Pancreas (tissue), 10 donors: ENCODE data around the gene DIP2B. TPM values are rescaled to one million over a fixed set of nuclear protein-coding genes. Genes with fewer than 3 reads are reported as not detected.

Experiments
- ATAC-seq, 4 donors: fragments of 200-7000 bp; cut with Tn5 transposase; one replicate each; pipeline versions ENCODE4 v1.8.0 to v1.9.1; 2020; ENCODE audit warnings: mild to moderate bottlenecking in 4 of 4, moderate library complexity in 4 of 4
- DNase-seq, 6 donors: peaks; one replicate each; pipeline ENCODE4 v3.0.0-alpha.2; 2020
- FAIRE-seq: peaks from 2 replicates; lab custom pipeline; 2012; peaks lifted over from hg19 to GRCh38; lab: Jason Lieb, UNC
- H3K27ac ChIP-seq, 4 donors: fragments of 200-600 bp; sonication (generic); 1 replicate in 3 of 4; 2 replicates in 1 of 4; pipeline versions ENCODE4 v1.5.0 to v1.8.0; 2020
- H3K27me3 ChIP-seq, 4 donors: fragments of 200-600 bp; one replicate each; pipeline ENCODE4 v1.8.0; 2021
- H3K36me3 ChIP-seq, 3 donors: fragments of 200-600 bp; sonication (generic) in 1 of 3; one replicate each; pipeline versions ENCODE4 v1.5.0 to v1.8.0; 2020 to 2021
- H3K4me1 ChIP-seq, 3 donors: fragments of 200-600 bp; one replicate each; pipeline ENCODE4 v1.8.0; 2021
- H3K4me3 ChIP-seq, 4 donors: fragments of 200-600 bp; sonication (generic) in 2 of 4; one replicate each; pipeline versions ENCODE4 v1.5.0 to v1.8.0; 2020 to 2021
- H3K9me3 ChIP-seq, 4 donors: fragments of 200-600 bp; one replicate each; pipeline ENCODE4 v1.8.0; 2021
- CTCF ChIP-seq, 4 donors: fragments of 200-600 bp; sonication (generic) in 3 of 4; IDR thresholded peaks; one replicate each; pipeline versions ENCODE4 v1.5.0 to v1.8.0; 2021; ENCODE audit warnings: antibody characterized with exemption in 4 of 4
- WGBS, 2 donors: extraction: QIAGEN DNeasy Blood & Tissue Kit; methylation state at CpG; one replicate each; pipeline ENCODE4 v1.1.7; 2013; 5-methylcytosine and 5-hydroxymethylcytosine counted together
- intact Hi-C, 3 donors: fragments of 100-400 bp; cut with DNase I; formaldehyde crosslinking; loops; one replicate each; pipeline versions ENCODE4 v1.11.1 to v1.14.2; 2022
- polyA plus RNA-seq, 2 donors: library from polyadenylated mRNA; stranded (reverse); fragments of 200-250 nt; gene quantifications; one replicate each; pipeline ENCODE4 v1.2.3, GENCODE V29; 2013
- total RNA-seq, 6 donors: library from RNA; stranded (reverse); fragmentation: NEBNext Ultra II Directional in 4 of 6; extraction: Animal tissue kit (Norgen Biotek cat#: 25700) in 4 of 6; gene quantifications; one replicate each; pipeline versions ENCODE4 v1.2.1 to v1.2.4, GENCODE V29; 2021 to 2023
- donor health status: healthy with polysubstance abuse.
- donor health status: DM: no; HTN: no; CAD: no; lungs with moderate emphysema.
- donor health status: DM: no; HTN: no; CAD: no.
- donor health status: control.
- donor health status: control.
- donor health status: Bipolar disorder and iron deficiency.
- donor health status: DM: yes; HTN: yes; CAD: no.
- donor health status: DM: no; HTN: no; CAD: no.
- donor health status: DM: no; HTN: no; CAD: no.
- donor health status: DM: yes; HTN: yes; CAD: no.

DIP2B gene
- total and polyA plus RNA-seq, 8 donors: 3.2 to 15.9 (median 9.2) TPM

GRCh38 chr12:50708631-50709030 lies 203.8 kb downstream of the DIP2B start:
- no peaks in the 10 kb centered on the region for H3K9me3 ChIP-seq
- intact Hi-C loops: no loop called here
- DNase-seq (no peak), FAIRE-seq (no peak), ATAC-seq (no peak)
- H3K27ac ChIP-seq: no peak overlapping the region
- no peak for TF ChIP-seq CTCF (IDR thresholded peaks at IDR 0.05)
- H3K36me3 ChIP-seq: peaks cover 0 to 54% (median 4%) of the 10 kb centered on the region in 3 donors
- no peaks in the 10 kb centered on the region for H3K4me1 ChIP-seq
- no peak overlapping the region for H3K4me3 ChIP-seq
- no peaks in the 10 kb centered on the region for H3K27me3 ChIP-seq
- WGBS, 2 donors: 89 to 94% methylated on average over 2 of the region's 2 CpGs

- TF ChIP-seq CTCF (IDR thresholded peaks at IDR 0.05): no peak
- FAIRE-seq (no peak), ATAC-seq (no peak), DNase-seq (no peak)
- WGBS, 2 donors: 89 to 96% methylated on average over 6 of the region's 6 CpGs
- intact Hi-C loops: no loop called here
- Histone ChIP-seq H3K36me3 (peaks cover 0 to 41% (median 4%) of the 10 kb centered on the region in 3 donors), H3K4me1 (no peaks in the 10 kb centered on the region), H3K9me3 (no peaks in the 10 kb centered on the region), H3K4me3 (no peak overlapping the region), H3K27me3 (no peaks in the 10 kb centered on the region), H3K27ac (no peak overlapping the region)
Observed at GRCh38 chr12:50711121-50711520, 206.3 kb downstream of the DIP2B start.

- H3K27ac ChIP-seq: no peak overlapping the region
- FAIRE-seq (no peak), ATAC-seq (peak in 1 of 4 donors; percentile 23), DNase-seq (no peak)
- no peak overlapping the region for H3K4me3 ChIP-seq
- H3K27me3 ChIP-seq: no peaks in the 10 kb centered on the region
- no peaks in the 10 kb centered on the region for H3K9me3 ChIP-seq
- 52 to 59% methylated on average over 2 of the region's 2 CpGs for WGBS, 2 donors
- no peak for TF ChIP-seq CTCF (IDR thresholded peaks at IDR 0.05)
- intact Hi-C loops: no loop called here
- H3K36me3 ChIP-seq: peaks cover 0 to 22% (median 4%) of the 10 kb centered on the region in 3 donors
- no peaks in the 10 kb centered on the region for H3K4me1 ChIP-seq
Observed at GRCh38 chr12:50715174-50715573, 210.4 kb downstream of the DIP2B start.

- DNase-seq: no peak
- no peak for ATAC-seq
- H3K27me3 ChIP-seq: no peaks in the 10 kb centered on the region
- H3K4me3 ChIP-seq: no peak overlapping the region
- H3K4me1 ChIP-seq: no peaks in the 10 kb centered on the region
- TF ChIP-seq CTCF (IDR thresholded peaks at IDR 0.05): no peak
- no peaks in the 10 kb centered on the region for H3K9me3 ChIP-seq
- H3K27ac ChIP-seq: no peak overlapping the region
- WGBS, 2 donors: 93 to 100% methylated on average over 2 of the region's 2 CpGs
- FAIRE-seq: no peak
- intact Hi-C loops: no loop called here
- H3K36me3 ChIP-seq: peaks cover 4 to 40% (median 9%) of the 10 kb centered on the region in 3 donors
Observed at GRCh38 chr12:50718760-50719159, 214.0 kb downstream of the DIP2B start.

- H3K27ac ChIP-seq: no peak overlapping the region
- no peak for ATAC-seq
- FAIRE-seq: no peak
- no peaks in the 10 kb centered on the region for H3K27me3 ChIP-seq
- DNase-seq: no peak
- no peak for TF ChIP-seq CTCF (IDR thresholded peaks at IDR 0.05)
- no peaks in the 10 kb centered on the region for H3K9me3 ChIP-seq
- H3K4me1 ChIP-seq: peaks cover 0 to 10% (median 0%) of the 10 kb centered on the region in 3 donors
- WGBS, 2 donors: 95 to 97% methylated on average over 3 of the region's 3 CpGs
- H3K36me3 ChIP-seq: peaks cover 4 to 39% (median 9%) of the 10 kb centered on the region in 3 donors
- intact Hi-C loops: no loop called here
- no peak overlapping the region for H3K4me3 ChIP-seq
Observed at GRCh38 chr12:50720085-50720484, 215.3 kb downstream of the DIP2B start.
